Mesenchymal stem cell (in vitro differentiated cells and primary cell): Measurements from ENCODE around the gene CEP162.
"Not testable (repeated sequence)": the region's sequence is repeated elsewhere in the genome, so short reads cannot be mapped to it uniquely, and the experiment has no call there.

Experiments
- DNase-seq: peaks from one replicate; pipeline ENCODE4 v3.0.0-alpha.2; 2013
- H2AFZ ChIP-seq: one replicate; pipeline ENCODE4 v1.6.1; 2013; ENCODE audit warnings: low read depth, mild to moderate bottlenecking, control low read depth, inconsistent platforms, low read length, moderate library complexity
- H2AK5ac ChIP-seq: 2 replicates; pipeline ENCODE4 v1.6.1; 2013; ENCODE audit warnings: low read length, moderate library complexity, mild to moderate bottlenecking, inconsistent platforms; ENCODE audit not compliant: severe bottlenecking
- H2BK120ac ChIP-seq: one replicate; pipeline ENCODE4 v1.6.1; 2013; ENCODE audit warnings: low read depth, mild to moderate bottlenecking, inconsistent platforms, low read length, moderate library complexity
- H2BK12ac ChIP-seq, 2 experiments: one replicate each; pipeline ENCODE4 v1.6.1; 2013; ENCODE audit warnings: inconsistent platforms in 2 of 2, low read length in 2 of 2, mild to moderate bottlenecking in 2 of 2, moderate library complexity in 2 of 2, control low read depth in 1 of 2
- H2BK15ac ChIP-seq: one replicate; pipeline ENCODE4 v1.6.1; 2013; ENCODE audit warnings: mild to moderate bottlenecking, low read depth, inconsistent platforms; ENCODE audit not compliant: poor library complexity, severe bottlenecking
- H2BK5ac ChIP-seq: 2 replicates; pipeline ENCODE4 v1.6.1; 2013; ENCODE audit warnings: low read depth, mild to moderate bottlenecking, low read length, control low read depth, inconsistent platforms; ENCODE audit not compliant: poor library complexity, severe bottlenecking
- H3K14ac ChIP-seq, 2 experiments: one replicate each; pipeline ENCODE4 v1.6.1; 2013; ENCODE audit warnings: inconsistent platforms in 2 of 2, low read length in 2 of 2, control low read depth in 1 of 2, mild to moderate bottlenecking in 1 of 2, moderate library complexity in 1 of 2
- H3K18ac ChIP-seq, 2 experiments: one replicate each; pipeline ENCODE4 v1.6.1; 2013; ENCODE audit warnings: inconsistent platforms in 2 of 2, low read length in 2 of 2, control low read depth in 1 of 2, low read depth in 1 of 2, mild to moderate bottlenecking in 1 of 2
- H3K23ac ChIP-seq, 2 experiments: one replicate each; pipeline ENCODE4 v1.6.1; 2013; ENCODE audit warnings: inconsistent platforms in 2 of 2, low read length in 2 of 2, mild to moderate bottlenecking in 2 of 2, moderate library complexity in 2 of 2, control low read depth in 1 of 2
- H3K27ac ChIP-seq: 2 replicates; pipeline ENCODE4 v1.5.1; 2013; ENCODE audit warnings: mild to moderate bottlenecking, moderate library complexity, low read length, control low read depth, inconsistent platforms; ENCODE audit not compliant: poor library complexity, severe bottlenecking
- H3K27me3 ChIP-seq, 2 experiments: 2 replicates each; pipeline versions ENCODE4 v1.6.1 to v1.7.0; 2013; ENCODE audit warnings: low read length in 2 of 2, mild to moderate bottlenecking in 2 of 2, moderate library complexity in 2 of 2, control low read depth in 1 of 2, inconsistent platforms in 1 of 2; ENCODE audit not compliant: control insufficient read depth in 1 of 2, insufficient read depth in 1 of 2
- H3K36me3 ChIP-seq, 2 experiments: 2 replicates each; pipeline versions ENCODE4 v1.6.1 to v1.7.0; 2013; ENCODE audit warnings: low read length in 2 of 2, control low read depth in 1 of 2, inconsistent platforms in 1 of 2, low read depth in 1 of 2, mild to moderate bottlenecking in 1 of 2; ENCODE audit not compliant: insufficient read depth in 2 of 2, control insufficient read depth in 1 of 2
- H3K4ac ChIP-seq, 2 experiments: one replicate each; pipeline ENCODE4 v1.6.1; 2013; ENCODE audit warnings: inconsistent platforms in 2 of 2, low read length in 2 of 2, mild to moderate bottlenecking in 2 of 2, moderate library complexity in 2 of 2, control low read depth in 1 of 2, low read depth in 1 of 2
- H3K4me1 ChIP-seq: 2 replicates; pipeline ENCODE4 v1.6.1; 2013; ENCODE audit warnings: low read depth, low read length, control low read depth; ENCODE audit not compliant: control insufficient read depth, insufficient read depth
- H3K4me2 ChIP-seq: 2 replicates; pipeline ENCODE4 v1.6.1; 2013; ENCODE audit warnings: low read length, mild to moderate bottlenecking, inconsistent platforms; ENCODE audit not compliant: poor library complexity, severe bottlenecking
- H3K4me3 ChIP-seq, 2 experiments: 2 replicates each; pipeline versions ENCODE4 v1.5.1 to v1.7.0; 2013; ENCODE audit warnings: low read length in 2 of 2, mild to moderate bottlenecking in 2 of 2, control low read depth in 1 of 2, low read depth in 1 of 2; ENCODE audit not compliant: insufficient read depth in 1 of 2
- H3K79me1 ChIP-seq: replicated peaks from 2 replicates; pipeline ENCODE4 v1.6.1; 2013; ENCODE audit warnings: mild to moderate bottlenecking, control low read depth, low read length, inconsistent platforms; ENCODE audit not compliant: poor library complexity, severe bottlenecking
- H3K9ac ChIP-seq: 2 replicates; pipeline ENCODE4 v1.7.0; 2013; ENCODE audit warnings: mild to moderate bottlenecking, low read length, moderate library complexity
- H3K9me3 ChIP-seq: 2 replicates; pipeline ENCODE4 v1.7.0; 2013; ENCODE audit warnings: mild to moderate bottlenecking, low read length; ENCODE audit not compliant: control insufficient read depth
- H4K8ac ChIP-seq: one replicate; pipeline ENCODE4 v1.6.1; 2013; ENCODE audit warnings: inconsistent platforms, mild to moderate bottlenecking, low read length, moderate library complexity
- H4K91ac ChIP-seq: one replicate; pipeline ENCODE4 v1.6.1; 2013; ENCODE audit warnings: mild to moderate bottlenecking, low read length, inconsistent platforms
- WGBS: methylation state at CpG from one replicate; pipeline ENCODE4 v1.1.7; 2013; ENCODE audit warnings: mixed read lengths; 5-methylcytosine and 5-hydroxymethylcytosine counted together

The CEP162 gene

GRCh38 chr6:84189356-84189755 lies 38.1 kb downstream of the CEP162 start:
- not testable (repeated sequence) for H3K4me3 ChIP-seq, H3K27ac ChIP-seq, H3K9ac ChIP-seq, H3K4ac ChIP-seq, H2BK5ac ChIP-seq, H3K9me3 ChIP-seq, H3K4me1 ChIP-seq, H2BK15ac ChIP-seq, H4K8ac ChIP-seq, H3K23ac ChIP-seq, H3K27me3 ChIP-seq, DNase-seq, H2BK12ac ChIP-seq, H3K79me1 ChIP-seq, H4K91ac ChIP-seq, H2BK120ac ChIP-seq, H2AK5ac ChIP-seq, H3K14ac ChIP-seq, H3K4me2 ChIP-seq, H3K18ac ChIP-seq, H2AFZ ChIP-seq
- WGBS, result no CpG with 5 or more reads among the region's 25 CpGs
- peaks cover 0 to 48% of the 10 kb centered on the region in 2 experiments for H3K36me3 ChIP-seq

GRCh38 chr6:84183430-84183829 lies 44.0 kb downstream of the CEP162 start:
- no peak for DNase-seq
- Histone ChIP-seq H3K27ac (no peak overlapping the region), H3K18ac (no peak overlapping the region), H3K23ac (no peak overlapping the region), H2BK15ac (no peak overlapping the region), H4K8ac (no peak overlapping the region), H3K4me1 (no peaks in the 10 kb centered on the region), H3K14ac (no peak overlapping the region), H3K4ac (no peak overlapping the region), H2BK120ac (no peak overlapping the region), H2AK5ac (no peak overlapping the region), H3K9me3 (no peaks in the 10 kb centered on the region), H3K36me3 (peaks cover 0 to 33% of the 10 kb centered on the region in 2 experiments), H4K91ac (no peak overlapping the region), H2BK5ac (no peak overlapping the region), H2AFZ (no peak overlapping the region), H3K27me3 (no peaks in the 10 kb centered on the region), H3K9ac (no peak overlapping the region), H2BK12ac (no peak overlapping the region), H3K4me2 (no peak overlapping the region), H3K79me1 (no peaks in the 10 kb centered on the region), H3K4me3 (no peak overlapping the region)
- WGBS, result 94% methylated on average over 1 of the region's 1 CpG

- Histone ChIP-seq H2BK15ac (no peak overlapping the region), H3K4me2 (no peak overlapping the region), H2BK5ac (no peak overlapping the region), H4K91ac (no peak overlapping the region), H3K4me1 (no peaks in the 10 kb centered on the region), H3K4me3 (no peak overlapping the region), H2AFZ (no peak overlapping the region), H3K27me3 (no peaks in the 10 kb centered on the region), H2AK5ac (no peak overlapping the region), H3K4ac (no peak overlapping the region), H4K8ac (no peak overlapping the region), H2BK120ac (no peak overlapping the region), H3K9ac (no peak overlapping the region), H2BK12ac (no peak overlapping the region), H3K27ac (no peak overlapping the region), H3K9me3 (no peaks in the 10 kb centered on the region), H3K18ac (no peak overlapping the region), H3K36me3 (peaks cover 0 to 31% of the 10 kb centered on the region in 2 experiments), H3K14ac (no peak overlapping the region), H3K23ac (no peak overlapping the region), H3K79me1 (peaks cover 2% of the 10 kb centered on the region)
- no CpG with 5 or more reads among the region's 1 CpG for WGBS
- no peak for DNase-seq
These were observed 45.4 kb downstream of the CEP162 start for GRCh38 chr6:84182001-84182400.

GRCh38 chr6:84177241-84177640 lies 50.2 kb downstream of the CEP162 start:
- Histone ChIP-seq H3K23ac (no peak overlapping the region), H3K18ac (no peak overlapping the region), H3K27me3 (no peaks in the 10 kb centered on the region), H3K36me3 (peaks cover 0 to 13% of the 10 kb centered on the region in 2 experiments), H2BK120ac (no peak overlapping the region), H4K8ac (no peak overlapping the region), H3K4me1 (no peaks in the 10 kb centered on the region), H2BK12ac (no peak overlapping the region), H3K14ac (no peak overlapping the region), H2AFZ (no peak overlapping the region), H3K9me3 (no peaks in the 10 kb centered on the region), H3K9ac (no peak overlapping the region), H3K27ac (no peak overlapping the region), H3K79me1 (peaks cover 2% of the 10 kb centered on the region), H2BK5ac (no peak overlapping the region), H4K91ac (no peak overlapping the region), H3K4ac (no peak overlapping the region), H3K4me2 (no peak overlapping the region), H2BK15ac (no peak overlapping the region), H2AK5ac (no peak overlapping the region), H3K4me3 (no peak overlapping the region)
- WGBS, result 98% methylated on average over 4 of the region's 4 CpGs
- no peak for DNase-seq
